HG03575 (cell line): ENCODE results near the gene BEND5.

Source experiments
- ATAC-seq: cut with Tn5 transposase; IDR thresholded peaks from one replicate; pipeline ENCODE4 v1.9.1; 2021; ENCODE audit not compliant: unreplicated experiment, insufficient number of reproducible peaks, low FRiP score; ENCODE audit errors: extremely low read depth

BEND5 gene

DNA sequence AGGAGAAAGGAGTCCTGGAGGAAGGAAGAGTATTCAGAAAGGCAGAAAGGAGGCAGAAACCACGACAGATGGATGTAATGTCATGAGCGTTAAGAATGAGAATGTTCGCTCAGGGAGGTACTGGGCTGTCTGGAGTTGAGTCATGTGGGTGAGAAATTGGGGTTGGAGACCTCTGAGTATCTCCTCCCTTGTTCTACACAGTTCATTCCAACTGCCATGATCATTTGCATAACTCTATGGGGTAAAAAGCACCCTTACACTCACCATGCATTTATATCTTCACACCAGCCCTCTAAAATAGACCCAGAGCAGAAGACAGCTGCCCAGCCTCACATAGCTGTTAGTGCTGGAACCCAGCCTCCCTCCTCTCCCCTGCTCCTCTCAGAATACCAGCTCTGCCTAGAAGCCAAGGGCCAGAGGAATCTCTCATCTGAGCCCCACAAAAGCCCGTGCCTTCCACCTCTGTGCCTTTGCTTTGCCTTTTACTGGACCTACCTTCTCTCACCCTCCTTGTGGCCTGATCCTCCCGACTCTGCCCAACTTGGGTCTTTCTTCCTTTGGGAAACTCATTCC lies 85.2 kb downstream of the BEND5 start:
- ATAC-seq, result no peak

DNA sequence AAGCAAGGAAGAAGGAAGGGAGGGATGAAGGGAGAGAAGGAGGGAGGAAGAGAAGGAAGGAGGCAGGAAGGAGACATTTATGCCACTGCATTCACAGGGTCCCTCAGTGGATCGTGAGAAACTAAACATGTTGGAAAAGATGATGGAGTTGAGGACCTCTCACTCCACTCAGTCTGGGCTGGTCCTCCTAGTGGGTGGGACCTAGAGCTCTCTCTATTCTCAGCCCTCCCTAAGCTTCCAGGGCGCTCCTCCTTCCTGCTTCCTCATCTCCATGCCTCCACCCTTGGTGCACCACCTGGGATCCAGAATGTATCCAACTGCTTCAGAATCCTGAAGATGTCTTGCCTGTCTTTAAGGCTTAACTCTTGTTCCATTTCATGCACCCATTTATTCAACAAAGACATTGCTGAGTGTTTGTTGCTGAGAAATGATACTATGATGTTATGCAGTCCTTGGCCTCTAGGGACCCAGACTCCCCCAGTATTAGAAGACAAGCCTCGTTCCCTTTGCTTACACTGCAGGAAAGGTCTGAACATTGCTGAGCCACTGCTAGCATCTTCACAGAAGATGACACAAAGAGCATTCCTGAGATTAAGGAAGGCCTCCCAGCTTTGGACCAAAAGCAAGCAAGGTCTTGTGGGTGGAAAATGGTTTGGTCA lies 88.5 kb downstream of the BEND5 start:
- ATAC-seq, result no peak

DNA sequence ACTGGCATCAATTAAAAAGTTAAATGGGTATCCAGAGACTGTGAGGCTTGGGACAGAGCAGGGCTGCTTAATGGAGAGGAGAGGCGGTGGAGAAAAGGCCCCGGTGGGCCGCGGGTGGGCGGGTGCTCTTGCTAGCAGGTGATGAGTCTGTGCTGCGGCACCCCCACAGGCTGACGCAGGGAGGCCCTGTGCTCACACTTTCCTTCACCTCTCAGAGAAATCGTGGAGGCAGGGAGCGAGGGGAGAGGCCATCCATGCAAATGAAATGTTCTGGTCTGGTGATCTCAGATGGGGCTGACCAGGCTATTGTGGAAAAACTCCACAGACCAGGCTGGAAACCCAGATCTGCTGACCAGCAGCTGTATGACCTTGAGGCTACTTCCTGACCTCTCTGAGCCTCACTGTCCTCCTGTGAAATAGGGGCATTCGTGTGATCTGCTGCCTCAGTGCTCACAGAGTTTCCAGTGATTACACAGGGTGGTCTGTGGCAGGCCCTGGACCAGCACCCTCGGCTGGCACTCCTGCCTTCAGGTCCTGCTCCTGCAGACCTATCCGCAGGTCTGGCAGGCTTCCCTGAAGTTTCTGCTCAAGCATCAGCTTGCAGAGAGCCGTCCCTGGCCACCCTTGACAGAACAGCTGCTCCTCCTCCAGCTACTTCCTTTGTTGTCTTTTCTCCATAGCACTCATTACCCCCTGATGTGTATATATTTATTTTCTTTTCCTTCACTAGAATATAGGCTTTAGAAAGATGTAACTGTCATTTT lies 89.2 kb downstream of the BEND5 start:
- no peak for ATAC-seq

DNA sequence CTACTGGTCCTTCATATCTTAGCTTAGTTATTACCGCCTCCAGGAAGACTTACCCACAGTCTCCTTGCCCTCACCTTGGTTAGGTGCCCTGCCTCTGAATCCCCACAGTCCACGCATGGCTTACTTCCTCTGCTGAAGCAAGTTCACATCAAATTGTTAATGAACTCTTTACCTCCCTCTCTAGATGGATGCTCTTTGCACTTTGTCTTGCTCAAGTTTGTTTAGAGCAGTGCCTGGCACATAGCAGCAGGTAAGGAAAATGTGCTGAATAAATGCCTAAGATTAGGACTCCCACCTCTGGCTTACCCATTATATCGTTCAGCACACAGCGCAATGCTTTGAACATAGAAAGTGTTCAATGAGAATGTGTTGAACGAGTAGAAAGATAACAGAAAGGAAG lies 90.5 kb downstream of the BEND5 start:
- no peak for ATAC-seq

DNA sequence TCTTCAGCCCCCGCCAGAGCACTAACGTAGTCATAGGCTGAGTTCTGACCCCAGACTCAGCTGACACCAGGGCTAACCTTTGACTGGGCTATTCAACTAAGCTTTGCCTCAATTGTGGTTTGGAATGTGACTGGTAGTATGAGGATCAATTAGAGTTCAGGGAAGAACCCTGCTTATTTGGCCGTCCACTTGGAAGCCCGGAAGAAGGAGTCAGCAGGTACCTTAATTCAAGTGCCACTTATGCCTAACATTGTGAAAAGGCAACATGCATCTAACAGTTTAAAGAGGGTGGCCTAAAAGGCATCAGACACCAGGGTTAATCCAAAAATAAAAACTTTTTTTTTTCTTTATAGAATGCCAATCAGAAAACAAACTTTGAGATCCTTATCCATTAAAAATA lies 92.3 kb downstream of the BEND5 start:
- ATAC-seq, result no peak

DNA sequence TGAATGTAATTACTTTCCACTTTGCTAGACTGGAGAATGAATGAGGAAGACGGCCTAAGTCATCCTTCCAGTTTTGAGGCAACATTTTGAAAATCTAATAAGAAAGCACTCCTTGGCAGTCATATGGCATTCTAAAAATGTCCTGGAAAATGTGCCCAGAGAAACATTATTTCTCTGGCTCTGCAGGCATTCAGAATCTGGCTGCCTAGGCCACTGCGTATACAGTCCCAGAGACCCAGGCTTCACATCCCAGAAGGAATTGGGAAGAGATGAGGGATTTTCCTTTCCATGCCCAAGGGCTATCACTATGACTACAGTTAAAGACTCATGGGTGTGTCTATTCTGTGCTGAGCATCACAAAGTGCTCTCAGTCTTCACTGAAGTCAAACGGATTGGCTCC lies 92.9 kb downstream of the BEND5 start:
- no peak for ATAC-seq

DNA sequence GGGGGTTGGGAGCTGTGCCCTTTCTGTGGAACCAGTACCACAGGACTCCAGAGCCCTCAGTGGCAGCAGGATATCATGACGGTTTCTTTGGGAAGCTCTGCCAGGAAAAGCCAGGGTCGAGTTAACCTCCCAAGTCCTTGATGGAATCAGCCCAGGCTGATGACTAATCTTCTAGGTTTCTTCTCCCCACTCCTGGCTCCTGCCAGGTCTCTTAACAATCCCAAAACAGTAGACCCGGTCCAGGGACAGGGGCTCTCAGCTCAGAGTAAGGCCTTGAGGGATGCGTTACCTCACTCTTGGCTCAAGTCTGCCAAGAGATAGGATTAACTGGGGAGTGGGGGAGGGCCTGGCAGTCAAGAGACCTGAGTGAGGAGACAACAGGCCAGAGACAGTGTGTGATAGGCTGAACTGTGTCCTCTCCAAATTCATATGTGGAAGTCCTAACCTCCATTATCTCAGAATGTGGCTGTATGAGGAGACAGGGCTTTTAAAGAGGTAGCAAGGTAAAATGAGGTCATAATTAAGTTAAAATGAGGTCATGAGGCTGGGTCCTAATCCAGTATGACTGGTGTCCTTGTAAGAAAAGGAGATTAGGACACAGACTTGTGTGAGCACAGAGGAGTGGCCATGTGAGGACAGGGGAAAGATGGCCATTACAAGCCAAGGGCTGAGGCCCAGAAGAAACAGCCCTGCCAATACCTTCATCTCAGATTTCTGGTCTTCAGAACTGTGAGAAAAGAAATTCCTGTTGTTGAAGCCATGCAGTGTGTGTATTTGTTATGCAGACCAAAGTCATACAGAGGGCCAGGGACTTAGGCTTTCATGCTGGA lies 95.0 kb downstream of the BEND5 start:
- no peak for ATAC-seq

DNA sequence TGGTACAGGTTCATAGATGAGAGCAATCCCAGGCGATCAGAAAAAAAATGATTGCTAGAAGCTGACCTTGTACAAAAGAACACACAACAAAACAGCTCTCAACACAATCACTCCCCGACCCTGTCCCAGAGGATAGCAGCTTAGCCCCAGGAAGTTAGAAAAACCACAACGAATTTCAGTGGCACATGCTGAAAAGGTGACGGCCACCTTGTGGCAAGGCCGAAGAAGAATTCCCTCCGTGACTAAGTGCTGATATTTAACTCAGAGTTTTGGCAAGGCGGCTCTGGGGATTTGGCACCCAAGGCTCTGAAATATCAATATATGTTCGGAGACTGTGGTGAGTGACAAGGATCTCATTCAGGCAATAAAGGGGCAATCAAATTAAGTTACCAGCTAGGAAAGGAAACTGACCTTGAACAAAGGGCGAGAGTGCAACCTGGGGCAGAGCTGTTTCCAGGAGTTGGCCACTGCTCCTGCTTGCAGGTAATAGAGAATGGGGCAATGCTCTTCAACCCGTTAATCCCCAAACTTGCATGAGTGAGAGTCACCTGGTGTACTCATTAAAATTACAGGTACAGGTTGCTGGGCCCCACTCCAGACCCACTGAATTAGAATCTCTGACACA lies 96.2 kb downstream of the BEND5 start:
- ATAC-seq, result no peak

DNA sequence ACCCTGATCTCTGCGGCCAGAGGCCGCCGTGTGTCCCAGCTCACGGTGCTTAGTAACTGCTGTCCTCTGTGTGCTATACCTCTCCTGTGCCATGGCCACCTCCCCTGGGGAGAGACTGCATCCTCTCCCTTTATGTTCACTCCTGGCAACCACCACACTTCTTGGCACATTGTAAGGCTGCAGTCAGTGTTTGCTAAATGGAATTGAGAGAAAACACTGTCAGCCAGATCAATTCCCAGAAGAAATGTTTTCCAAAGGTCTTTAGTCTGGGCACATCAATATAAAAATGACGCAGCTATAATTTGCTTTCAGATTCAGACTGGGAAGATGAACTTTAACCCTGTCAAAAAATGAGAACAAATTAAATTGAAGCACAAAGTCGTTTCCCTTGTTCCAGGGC lies 96.8 kb downstream of the BEND5 start:
- ATAC-seq, result no peak

DNA sequence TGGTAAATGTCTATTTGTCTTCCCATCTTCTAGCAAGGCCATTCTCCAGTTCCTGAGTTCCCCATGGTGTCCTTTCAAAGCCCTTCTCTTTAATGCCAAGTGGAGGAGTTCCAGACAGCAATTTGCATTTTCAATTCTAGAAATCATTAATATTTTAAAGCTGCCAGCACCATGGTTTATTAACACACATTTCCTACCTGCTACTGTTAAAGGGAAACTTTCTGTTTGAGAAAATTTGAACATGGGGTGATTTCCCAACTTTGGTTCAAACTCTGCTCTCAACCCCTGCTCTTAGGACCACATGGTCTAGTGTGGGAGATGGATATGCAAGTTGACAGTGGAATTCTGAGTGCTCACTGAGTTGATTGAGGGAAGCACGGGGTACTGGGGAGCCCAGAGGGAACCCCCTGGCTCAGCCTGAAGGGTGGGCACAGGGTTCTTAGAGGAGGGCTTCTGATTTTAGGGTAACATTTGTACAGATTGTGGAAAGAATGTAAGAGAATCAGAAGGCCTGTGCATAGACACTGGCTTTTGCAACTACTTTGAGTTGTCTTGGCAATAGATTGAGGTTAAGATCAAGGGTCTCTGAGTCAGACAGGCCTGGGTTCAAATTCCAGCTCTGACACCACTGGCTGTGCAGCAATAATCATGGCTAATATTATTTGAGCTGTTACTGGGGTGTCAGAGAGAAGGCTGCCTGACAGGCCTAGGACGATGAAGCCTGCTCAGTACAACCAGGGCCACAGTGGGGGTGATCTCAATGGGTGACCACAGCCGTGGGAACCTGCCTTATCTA lies 97.8 kb downstream of the BEND5 start:
- ATAC-seq, result no peak
